ENCODE measurements around the gene DOCK2.

The DOCK2 gene

GRCh38 chr5:169798906-169799660 is 162.0 kb downstream of the DOCK2 start:
- no peak for DNase-seq

GRCh38 chr5:169801324-169801777 is 164.3 kb downstream of the DOCK2 start:
- intact Hi-C loops (cut with DNase I; ENCODE audit: low total_unique reads): no loop called here
- H3K27ac ChIP-seq: no peak overlapping the region

More at GRCh38 chr5:169798906-169799660, 162.0 kb downstream of the DOCK2 start:
- TF ChIP-seq, protein P1, sequence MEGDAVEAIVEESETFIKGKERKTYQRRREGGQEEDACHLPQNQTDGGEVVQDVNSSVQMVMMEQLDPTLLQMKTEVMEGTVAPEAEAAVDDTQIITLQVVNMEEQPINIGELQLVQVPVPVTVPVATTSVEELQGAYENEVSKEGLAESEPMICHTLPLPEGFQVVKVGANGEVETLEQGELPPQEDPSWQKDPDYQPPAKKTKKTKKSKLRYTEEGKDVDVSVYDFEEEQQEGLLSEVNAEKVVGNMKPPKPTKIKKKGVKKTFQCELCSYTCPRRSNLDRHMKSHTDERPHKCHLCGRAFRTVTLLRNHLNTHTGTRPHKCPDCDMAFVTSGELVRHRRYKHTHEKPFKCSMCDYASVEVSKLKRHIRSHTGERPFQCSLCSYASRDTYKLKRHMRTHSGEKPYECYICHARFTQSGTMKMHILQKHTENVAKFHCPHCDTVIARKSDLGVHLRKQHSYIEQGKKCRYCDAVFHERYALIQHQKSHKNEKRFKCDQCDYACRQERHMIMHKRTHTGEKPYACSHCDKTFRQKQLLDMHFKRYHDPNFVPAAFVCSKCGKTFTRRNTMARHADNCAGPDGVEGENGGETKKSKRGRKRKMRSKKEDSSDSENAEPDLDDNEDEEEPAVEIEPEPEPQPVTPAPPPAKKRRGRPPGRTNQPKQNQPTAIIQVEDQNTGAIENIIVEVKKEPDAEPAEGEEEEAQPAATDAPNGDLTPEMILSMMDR (IDR thresholded peaks at IDR 0.05): no peak
- Histone ChIP-seq H3K4me3 (no peak overlapping the region), H3K27me3 (peaks cover 0 to 8% of the 10 kb centered on the region in 2 donors), H3K4me1 (no peaks in the 10 kb centered on the region), H3K9me3 (no peaks in the 10 kb centered on the region), H3K27ac (no peak overlapping the region), H3K36me3 (no peaks in the 10 kb centered on the region)
- intact Hi-C loops (cut with DNase I; ENCODE audit: low total_unique reads): no loop called here

GRCh38 chr5:169801781-169802180 is 164.7 kb downstream of the DOCK2 start:
- Histone ChIP-seq H3K4me1 (no peaks in the 10 kb centered on the region), H3K4me3 (no peak overlapping the region), H3K9me3 (no peaks in the 10 kb centered on the region), H3K27me3 (peaks cover 0 to 9% of the 10 kb centered on the region in 2 donors), H3K27ac (no peak overlapping the region), H3K36me3 (no peaks in the 10 kb centered on the region)
- DNase-seq: no peak
- intact Hi-C loops (cut with DNase I; ENCODE audit: low total_unique reads): no loop called here
- TF ChIP-seq, protein P1 (IDR thresholded peaks at IDR 0.05): no peak

More at GRCh38 chr5:169801324-169801777, 164.3 kb downstream of the DOCK2 start:
- peaks cover 0 to 6% of the 10 kb centered on the region in 2 donors for H3K27me3 ChIP-seq
- TF ChIP-seq, protein P1 (IDR thresholded peaks at IDR 0.05): no peak
- H3K36me3 ChIP-seq: no peaks in the 10 kb centered on the region
- H3K4me1 ChIP-seq: no peaks in the 10 kb centered on the region
- no peak overlapping the region for H3K4me3 ChIP-seq
- no peaks in the 10 kb centered on the region for H3K9me3 ChIP-seq
- DNase-seq: no peak

DNA sequence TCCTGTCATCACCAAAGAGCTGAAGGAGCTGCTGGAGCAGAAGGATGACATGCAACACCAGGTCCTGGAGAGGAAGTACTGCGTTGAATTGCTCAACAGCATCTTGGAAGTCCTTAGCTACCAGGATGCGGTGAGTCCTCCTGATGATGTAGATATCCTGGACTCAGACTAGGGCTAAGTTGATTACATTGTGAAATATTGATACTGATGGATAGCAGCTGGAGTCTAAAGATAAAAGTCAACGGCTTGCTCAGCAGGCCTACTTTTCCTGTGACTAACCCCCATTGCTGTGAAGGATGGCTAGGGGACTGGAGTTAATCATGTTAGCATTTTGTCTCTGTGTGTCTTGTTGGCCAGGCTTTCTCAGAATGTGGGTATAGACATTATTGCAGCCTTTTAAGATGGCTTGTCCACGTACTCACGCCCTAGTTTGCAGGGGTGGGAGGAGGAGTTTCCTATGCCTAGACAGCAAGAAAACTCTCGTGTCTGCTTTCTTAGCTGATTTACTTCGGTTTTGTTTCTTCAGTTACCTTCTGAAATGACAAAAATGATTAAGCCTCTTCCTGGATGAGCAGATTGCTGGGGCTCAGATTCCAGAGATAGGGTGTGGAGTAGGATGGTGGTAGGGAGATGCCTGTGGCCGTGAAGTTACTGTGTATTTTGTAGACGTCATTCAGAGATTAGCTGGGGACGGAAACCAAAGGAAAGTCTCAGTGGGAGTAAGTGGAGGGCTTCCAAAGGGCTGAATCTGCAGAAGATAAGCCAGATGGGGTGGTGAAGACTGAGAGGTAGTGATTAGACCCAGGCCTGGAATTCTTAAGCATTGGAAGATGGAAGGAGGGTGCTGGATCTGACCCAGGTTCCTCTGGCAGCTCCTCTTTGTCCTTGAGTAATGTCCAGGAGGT is 166.3 kb downstream of the DOCK2 start:
- no peak overlapping the region for H3K27ac ChIP-seq
- H3K36me3 ChIP-seq: no peaks in the 10 kb centered on the region
- no peak overlapping the region for H3K4me3 ChIP-seq
- H3K4me1 ChIP-seq: no peaks in the 10 kb centered on the region
- no peaks in the 10 kb centered on the region for H3K9me3 ChIP-seq
- TF ChIP-seq, protein P1 (IDR thresholded peaks at IDR 0.05): no peak
- intact Hi-C loops (cut with DNase I; ENCODE audit: low total_unique reads): no loop called here
- DNase-seq: no peak
- H3K27me3 ChIP-seq: peaks cover 0 to 11% of the 10 kb centered on the region in 2 donors

DNA sequence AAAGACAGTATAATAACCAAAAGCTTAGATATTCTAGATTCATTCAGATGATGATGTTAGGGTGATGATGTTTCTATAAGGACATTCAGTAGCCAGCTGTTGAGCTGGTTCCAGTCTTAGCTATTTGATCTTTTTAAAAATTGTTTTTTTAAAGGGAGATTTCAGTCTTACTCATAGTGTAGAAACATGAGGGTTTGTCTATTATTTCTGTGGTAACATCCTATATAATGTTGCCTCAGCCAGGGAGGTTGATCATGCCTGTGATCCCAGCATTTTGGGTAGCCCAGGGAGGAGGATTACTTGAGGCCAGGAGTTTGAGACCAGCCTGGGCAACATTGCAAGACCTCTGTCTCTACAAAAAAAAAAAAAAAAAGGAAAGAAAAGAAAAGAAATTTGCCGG is 167.8 kb downstream of the DOCK2 start:
- TF ChIP-seq, protein P1 (IDR thresholded peaks at IDR 0.05): no peak
- Histone ChIP-seq H3K27ac (no peak overlapping the region), H3K9me3 (no peaks in the 10 kb centered on the region), H3K4me3 (no peak overlapping the region), H3K36me3 (no peaks in the 10 kb centered on the region), H3K27me3 (peaks cover 0 to 11% of the 10 kb centered on the region in 2 donors), H3K4me1 (no peaks in the 10 kb centered on the region)
- no peak for DNase-seq
- intact Hi-C loops (cut with DNase I; ENCODE audit: low total_unique reads): no loop called here

All from tibial artery (tissue), 4 donors.